SH-SY5Y (cell line): ENCODE measurements around the gene CTNND2.

Experiments
- GATA2 ChIP-seq: IDR thresholded peaks from 2 replicates; pipeline ENCODE4 v1.6.1; 2011; ENCODE audit warnings: mild to moderate bottlenecking, low read depth, low read length
- GATA3 ChIP-seq: IDR thresholded peaks from 2 replicates; pipeline ENCODE4 v1.6.1; 2011; ENCODE audit warnings: low read depth, mild to moderate bottlenecking, low read length, moderate library complexity

- no peak for TF ChIP-seq GATA2
- no peak for TF ChIP-seq GATA3
Observed at GRCh38 chr5:11214864-11215644, 689.2 kb downstream of the CTNND2 start.
